Ascending aorta (tissue), 2 donors: ENCODE data around the gene FSCN2. TPM values are rescaled to one million over a fixed set of nuclear protein-coding genes. Genes with fewer than 3 reads are reported as not detected.

ENCODE experiments used
- DNase-seq, 2 donors: peaks; one replicate each; pipeline ENCODE4 v3.0.0-alpha.2; 2019; ENCODE audit warnings: low spot score in 2 of 2
- H3K27ac ChIP-seq, 2 donors: fragments of 200-600 bp; sonication (generic); one replicate each; pipeline ENCODE4 v1.5.1; 2016 to 2017; ENCODE audit warnings: mild to moderate bottlenecking in 1 of 2
- H3K27me3 ChIP-seq: fragments of 200-600 bp; sonication (generic); one replicate; pipeline ENCODE4 v1.5.1; 2017
- H3K36me3 ChIP-seq, 2 donors: fragments of 200-600 bp; sonication (generic); one replicate each; pipeline ENCODE4 v1.5.1; 2016
- H3K4me1 ChIP-seq, 2 donors: fragments of 200-600 bp; sonication (generic); one replicate each; pipeline ENCODE4 v1.5.1; 2016 to 2017; ENCODE audit warnings: mild to moderate bottlenecking in 1 of 2
- H3K4me3 ChIP-seq, 2 donors: fragments of 200-600 bp; sonication (generic); one replicate each; pipeline ENCODE4 v1.5.1; 2016 to 2017; ENCODE audit warnings: mild to moderate bottlenecking in 1 of 2
- H3K9me3 ChIP-seq, 2 donors: fragments of 200-600 bp; sonication (generic); one replicate each; pipeline ENCODE4 v1.5.1; 2016
- CTCF ChIP-seq, 3 experiments: fragments of 200-600 bp in 2 of 3; fragments of 450-650 bp in 1 of 3; sonication (generic) in 2 of 3; IDR thresholded peaks; one replicate each; pipeline ENCODE4 v1.5.1; 2016 to 2019; ENCODE audit warnings: antibody characterized with exemption in 3 of 3, mild to moderate bottlenecking in 1 of 3, moderate library complexity in 1 of 3
- intact Hi-C: fragments of 100-400 bp; cut with DNase I; formaldehyde crosslinking; loops from one replicate; pipeline ENCODE4 v1.15.1; 2023
- total RNA-seq: library from RNA; depleted of rRNA; stranded (reverse); fragments of >200 nt; gene quantifications from one replicate; pipeline ENCODE4 v1.1.0, GENCODE V29; 2016

Gene FSCN2
- total RNA-seq, 1 donor from 2014 or later, result not detected

- TF ChIP-seq CTCF (IDR thresholded peaks at IDR 0.05), result no peak
- intact Hi-C loops, result no loop called here
- H3K9me3 ChIP-seq, result no peaks in the 10 kb centered on the region
- no peak overlapping the region for H3K4me3 ChIP-seq
- peaks cover 31 to 77% of the 10 kb centered on the region in 2 donors for H3K36me3 ChIP-seq
- H3K27ac ChIP-seq, result no peak overlapping the region
- DNase-seq, result no peak
- H3K27me3 ChIP-seq, result no peaks in the 10 kb centered on the region
- H3K4me1 ChIP-seq, result no peaks in the 10 kb centered on the region
Measured at GRCh38 chr17:81541123-81541522, 12.9 kb downstream of the FSCN2 start.

GRCh38 chr17:81542431-81543338 is 14.5 kb downstream of the FSCN2 start:
- DNase-seq, result no peak
- intact Hi-C loops, result no loop called here
- Histone ChIP-seq H3K4me3 (no peak overlapping the region), H3K9me3 (no peaks in the 10 kb centered on the region), H3K27me3 (no peaks in the 10 kb centered on the region), H3K36me3 (peaks cover 45 to 92% of the 10 kb centered on the region in 2 donors), H3K4me1 (no peaks in the 10 kb centered on the region), H3K27ac (no peak overlapping the region)
- TF ChIP-seq CTCF (IDR thresholded peaks at IDR 0.05), result no peak

GRCh38 chr17:81543339-81543675 is 15.1 kb downstream of the FSCN2 start:
- H3K36me3 ChIP-seq, result peaks cover 51 to 92% of the 10 kb centered on the region in 2 donors

GRCh38 chr17:81543756-81544155 is 15.6 kb downstream of the FSCN2 start:
- TF ChIP-seq CTCF (IDR thresholded peaks at IDR 0.05), result no peak
- intact Hi-C loops, result no loop called here
- no peak overlapping the region for H3K27ac ChIP-seq
- no peak for DNase-seq
- H3K4me3 ChIP-seq, result no peak overlapping the region
- no peaks in the 10 kb centered on the region for H3K4me1 ChIP-seq
- no peaks in the 10 kb centered on the region for H3K9me3 ChIP-seq
- no peaks in the 10 kb centered on the region for H3K27me3 ChIP-seq
- H3K36me3 ChIP-seq, result peaks cover 50 to 92% of the 10 kb centered on the region in 2 donors

More at GRCh38 chr17:81543339-81543675, 15.1 kb downstream of the FSCN2 start:
- no peak for TF ChIP-seq CTCF (IDR thresholded peaks at IDR 0.05)
- H3K9me3 ChIP-seq, result no peaks in the 10 kb centered on the region
- no peak overlapping the region for H3K27ac ChIP-seq
- no peak for DNase-seq
- no peaks in the 10 kb centered on the region for H3K4me1 ChIP-seq
- H3K4me3 ChIP-seq, result no peak overlapping the region
- no peaks in the 10 kb centered on the region for H3K27me3 ChIP-seq
- intact Hi-C loops, result no loop called here

GRCh38 chr17:81544281-81544974 is 16.3 kb downstream of the FSCN2 start:
- no peaks in the 10 kb centered on the region for H3K27me3 ChIP-seq
- intact Hi-C loops, result no loop called here
- no peaks in the 10 kb centered on the region for H3K4me1 ChIP-seq
- DNase-seq, result no peak
- H3K27ac ChIP-seq, result no peak overlapping the region
- no peak overlapping the region for H3K4me3 ChIP-seq
- peaks cover 50 to 91% of the 10 kb centered on the region in 2 donors for H3K36me3 ChIP-seq
- no peak for TF ChIP-seq CTCF (IDR thresholded peaks at IDR 0.05)
- H3K9me3 ChIP-seq, result no peaks in the 10 kb centered on the region
